Upper lobe of left lung (tissue), 4 donors: Measurements from ENCODE around the gene ZGLP1.

ENCODE experiments used
- CTCF ChIP-seq, 6 experiments: fragments of 450-650 bp in 4 of 6; fragments of 200-600 bp in 2 of 6; sonication (generic) in 2 of 6; IDR thresholded peaks; one replicate each; pipeline ENCODE4 v1.5.1; 2016 to 2019; ENCODE audit warnings: antibody characterized with exemption in 6 of 6
- POLR2A ChIP-seq, 4 donors: fragments of 450-650 bp; IDR thresholded peaks; one replicate each; pipeline ENCODE4 v1.5.1; 2016 to 2017; ENCODE audit warnings: antibody characterized with exemption in 4 of 4, mild to moderate bottlenecking in 2 of 4

GRCh38 chr19:10295305-10295846 is 14.2 kb downstream of the ZGLP1 start:
- peak in 4 of 6 experiments; percentile 29 to 56 (median 44) for TF ChIP-seq CTCF (IDR thresholded peaks at IDR 0.05)
- peak in 1 of 4 donors; percentile 55 for TF ChIP-seq POLR2A (IDR thresholded peaks at IDR 0.05)
